GM19238 (cell line): ENCODE measurements around the gene SLC6A13.
"Not testable (repeated sequence)": the region's sequence is repeated elsewhere in the genome, so short reads cannot be mapped to it uniquely, and the experiment has no call there.

ENCODE experiments used
- DNase-seq: peaks from one replicate; pipeline ENCODE4 v3.0.0; 2011; ENCODE audit warnings: low spot score; ENCODE audit not compliant: insufficient read length

SLC6A13 gene

DNA sequence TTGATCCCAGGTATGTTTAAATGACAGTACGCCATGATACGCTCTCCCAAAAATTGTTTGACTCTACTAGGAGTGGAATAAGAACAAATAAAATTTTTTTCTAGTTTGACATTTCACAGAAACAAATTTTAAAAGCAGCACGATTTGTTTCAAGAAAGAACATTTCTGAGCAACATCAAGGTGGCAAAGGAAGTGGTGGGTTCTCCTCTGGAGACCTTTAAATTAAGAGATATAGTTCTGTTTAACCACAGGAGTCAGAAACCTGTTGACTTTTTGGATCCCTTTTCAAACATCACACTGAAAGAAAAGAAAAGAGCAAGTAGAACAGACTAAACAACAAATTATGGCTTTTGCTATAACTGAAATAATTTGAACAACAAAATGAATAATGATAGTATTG is 2.5 kb upstream of the SLC6A13 start:
- DNase-seq = no peak

DNA sequence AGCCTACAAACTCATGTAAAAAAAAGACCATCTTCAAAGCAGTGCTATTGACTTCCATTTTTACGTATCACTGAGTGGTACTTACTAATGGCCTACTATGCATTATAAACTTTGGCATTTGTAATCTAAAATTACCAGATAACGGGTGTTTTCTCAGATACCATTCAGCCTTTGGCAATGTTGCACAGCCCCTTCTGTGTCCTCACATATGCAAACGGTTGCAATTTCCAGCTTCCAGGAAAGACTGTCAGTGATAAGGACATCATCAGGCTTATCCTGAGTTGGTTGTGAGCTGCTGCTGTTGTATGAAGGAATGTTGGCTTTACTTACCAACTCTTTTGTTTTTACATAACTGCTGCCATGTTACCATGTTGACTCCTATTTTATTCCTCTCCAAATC is 1.6 kb upstream of the SLC6A13 start:
- DNase-seq = no peak

DNA sequence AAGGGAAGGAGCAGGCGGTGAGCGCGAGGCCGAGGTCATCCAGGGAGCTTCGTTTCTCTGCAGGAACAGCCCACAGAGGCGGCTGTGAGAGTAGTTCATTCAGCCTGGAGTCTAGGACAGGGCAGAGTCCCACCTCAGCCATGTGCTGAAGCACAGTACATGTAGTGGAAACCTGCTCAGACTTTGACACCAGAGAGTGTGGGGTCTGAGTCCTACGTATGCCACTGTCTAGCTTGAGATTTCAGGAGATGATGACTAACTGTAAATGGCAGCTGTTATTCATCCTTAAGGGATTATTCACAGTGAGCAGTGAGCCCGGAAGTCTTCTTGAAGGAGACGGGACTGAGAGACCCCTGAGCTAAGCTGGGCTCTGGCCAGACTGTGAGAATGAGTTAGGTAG is 938 bp upstream of the SLC6A13 start:
- DNase-seq = no peak

DNA sequence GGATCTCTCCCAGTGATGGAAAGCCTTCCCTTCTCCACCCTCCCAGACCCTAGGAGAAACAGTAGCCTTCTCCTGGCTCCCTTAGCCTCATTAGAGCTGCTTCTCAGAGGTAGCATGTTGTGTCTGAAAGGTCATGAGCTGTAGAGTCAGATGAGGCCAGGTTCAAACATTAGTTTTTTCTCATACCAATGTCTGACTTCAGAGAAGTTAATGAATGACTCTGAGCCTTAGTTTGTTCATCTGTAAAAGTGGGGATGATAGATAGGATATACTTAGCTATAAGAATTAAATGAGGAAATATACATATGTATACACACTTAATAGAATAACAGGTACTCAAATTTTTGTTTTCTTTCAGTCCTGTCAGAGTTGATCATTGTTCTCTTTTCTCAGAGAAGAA is 523 bp downstream of the SLC6A13 start:
- no peak for DNase-seq

DNA sequence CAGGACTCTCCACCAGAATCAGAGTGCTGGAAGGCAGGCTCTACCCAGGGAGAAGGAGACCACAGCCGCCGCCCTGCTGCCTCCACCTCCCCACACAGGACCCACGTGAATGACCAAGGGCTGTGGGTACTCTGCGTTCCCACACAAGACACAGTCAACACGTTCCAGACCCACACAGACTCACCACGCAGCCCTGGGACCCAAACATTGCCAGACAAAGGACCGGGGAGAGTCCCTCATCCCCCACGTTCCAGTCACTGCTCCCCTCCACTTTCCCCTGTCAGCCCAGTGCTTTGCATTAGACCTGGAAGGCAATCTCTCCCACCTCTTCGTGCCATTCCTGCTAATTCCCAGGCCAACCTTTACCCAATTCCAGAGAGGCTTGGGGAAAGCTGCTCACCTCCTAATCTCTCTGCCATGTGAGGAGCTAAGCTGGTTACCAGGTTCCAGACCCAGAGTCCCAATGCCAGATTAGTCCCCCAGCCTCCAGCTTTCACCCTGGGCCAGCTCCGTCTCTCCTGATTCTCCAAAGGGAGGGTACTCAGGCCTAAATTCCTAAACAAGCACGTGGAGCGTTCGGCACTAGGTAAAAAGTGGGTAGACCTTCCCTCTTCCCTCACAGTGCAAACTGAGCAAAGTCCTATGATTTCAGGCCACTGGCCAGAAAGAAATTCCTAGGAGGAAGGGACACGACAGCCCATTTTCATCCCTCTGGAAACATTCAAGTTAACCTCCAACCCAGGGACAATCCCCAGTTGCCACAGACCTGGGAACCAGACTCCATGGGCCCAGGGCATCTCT is 4.9 kb downstream of the SLC6A13 start:
- DNase-seq = no peak

DNA sequence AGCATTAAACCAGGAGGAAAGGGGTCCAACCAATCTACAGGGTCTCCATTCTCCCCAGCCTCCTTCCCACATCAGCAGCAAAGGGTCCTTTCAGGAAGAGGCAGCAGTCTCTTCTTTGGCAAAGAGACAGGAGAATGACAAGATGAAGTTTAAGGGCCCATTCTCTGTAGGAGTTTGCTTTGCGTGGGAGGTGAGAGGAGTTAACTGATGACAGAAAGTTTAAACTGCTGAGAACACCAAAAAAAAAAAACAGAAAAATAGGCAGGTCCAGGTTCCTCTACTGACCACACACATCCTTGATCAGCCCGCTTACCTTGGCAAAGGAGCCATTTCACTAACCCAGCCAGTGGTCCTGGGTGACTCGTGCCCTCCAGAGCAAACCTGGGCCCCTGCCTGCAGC is 5.7 kb downstream of the SLC6A13 start:
- no peak for DNase-seq

DNA sequence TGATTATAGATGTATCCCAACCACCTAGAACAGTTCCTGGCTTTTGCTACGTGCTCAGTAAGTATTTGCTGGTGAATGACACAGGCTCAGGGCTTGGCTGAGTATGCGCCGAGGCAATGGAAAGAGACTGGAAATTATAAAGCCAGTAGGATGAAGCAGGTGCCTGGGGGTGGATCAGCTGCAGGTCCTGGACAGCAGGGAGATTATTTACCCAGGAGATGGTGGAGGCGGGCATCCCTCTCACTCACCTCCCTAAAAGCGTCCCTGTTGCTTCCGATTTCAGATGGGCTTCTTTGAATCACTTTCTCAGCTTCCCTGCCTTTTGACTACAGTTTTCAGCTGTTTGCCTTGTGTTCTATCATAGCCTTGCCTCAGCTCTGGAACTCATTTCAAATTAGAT is 6.4 kb downstream of the SLC6A13 start:
- no peak for DNase-seq

DNA sequence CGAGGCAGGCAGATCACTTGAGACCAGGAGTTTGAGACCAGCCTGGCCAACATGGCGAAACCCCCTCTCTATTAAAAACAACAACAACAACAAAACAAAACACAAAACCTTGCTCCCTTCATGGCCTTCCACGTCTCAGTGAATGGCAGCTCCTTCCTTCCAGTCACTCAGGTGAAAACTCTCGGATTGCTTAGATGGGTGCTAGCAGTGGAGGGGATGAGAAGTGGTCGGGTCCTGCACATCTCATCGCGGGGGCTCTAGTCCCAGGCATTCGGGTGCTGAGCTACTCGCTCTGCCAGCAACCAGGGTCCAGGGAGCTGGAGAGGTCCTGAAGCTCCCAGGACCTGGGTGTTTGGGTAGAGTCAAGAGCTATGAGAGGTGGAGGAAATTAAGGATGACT is 7.7 kb downstream of the SLC6A13 start:
- no peak for DNase-seq

DNA sequence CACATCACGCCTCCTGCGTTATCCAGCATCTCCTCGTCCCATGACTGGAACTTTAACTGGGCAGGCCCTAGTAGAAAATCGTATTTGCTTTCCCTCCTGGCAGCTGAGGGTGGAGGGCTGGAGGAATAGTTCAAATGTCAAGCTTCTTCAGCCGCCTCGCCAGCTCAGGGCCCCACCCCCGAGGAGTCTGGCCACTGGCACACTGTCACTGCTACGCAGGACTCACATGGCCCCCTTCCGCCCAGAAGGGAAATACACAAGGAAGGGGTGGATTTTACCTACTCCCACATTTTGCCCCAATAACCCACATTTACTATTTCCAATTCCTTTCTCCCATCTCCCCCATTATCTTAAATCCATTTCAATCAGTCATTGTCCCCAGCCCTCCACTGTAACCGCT is 8.6 kb downstream of the SLC6A13 start:
- DNase-seq = no peak

DNA sequence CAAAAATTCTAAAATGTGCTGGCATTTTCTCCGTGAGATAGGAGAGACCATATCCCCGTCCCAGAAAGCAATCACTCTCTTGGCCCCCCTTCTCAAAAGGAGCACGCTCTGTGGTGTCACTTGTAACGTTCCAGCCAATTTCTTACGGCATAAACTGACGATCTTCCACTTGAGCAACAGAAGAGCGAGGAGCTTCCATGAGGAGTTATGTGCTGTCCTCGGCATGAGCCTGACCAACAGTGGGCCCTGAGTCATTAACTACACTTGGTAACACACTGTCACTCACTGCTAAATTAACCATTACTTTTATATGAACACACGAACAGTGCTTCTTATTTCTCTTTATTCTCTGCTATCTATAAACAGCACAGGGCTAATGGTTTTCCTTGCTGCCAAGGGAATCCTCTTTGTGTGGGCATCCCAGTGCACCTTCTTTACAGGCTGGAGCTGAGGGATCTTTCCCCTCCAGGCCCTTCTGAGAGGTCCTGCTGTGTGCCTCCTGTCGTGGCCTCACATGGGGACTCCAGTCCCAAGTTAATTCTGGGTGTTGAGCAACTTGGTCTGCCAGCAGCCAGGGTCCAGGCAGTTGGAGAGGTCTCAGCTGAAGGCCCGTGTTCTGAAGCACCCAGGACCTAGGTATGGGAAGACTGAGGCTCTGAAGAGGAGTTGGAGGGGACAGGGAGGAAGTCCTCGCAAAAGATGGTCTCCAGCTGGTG is 9.4 kb downstream of the SLC6A13 start:
- DNase-seq = no peak

DNA sequence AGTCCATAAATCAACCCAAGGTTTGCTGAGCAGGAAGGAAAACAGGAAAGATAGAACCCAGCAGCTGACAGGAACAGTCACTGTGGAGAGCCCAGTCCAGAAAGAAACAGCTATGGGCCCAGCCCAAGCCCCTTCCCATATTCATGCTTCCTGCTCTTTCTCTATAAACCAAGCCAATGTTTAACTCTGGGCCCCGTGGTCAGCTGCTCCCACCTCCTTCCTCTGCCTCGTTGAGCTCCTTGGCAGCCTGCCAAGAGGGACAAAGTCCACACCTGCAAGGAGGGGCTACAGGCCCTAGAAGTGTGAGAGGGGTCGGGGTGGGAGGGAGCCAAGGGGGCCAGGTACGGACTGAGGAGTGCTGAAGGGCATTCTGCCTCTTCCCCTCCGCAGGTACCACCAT is 10.0 kb downstream of the SLC6A13 start:
- DNase-seq = no peak

DNA sequence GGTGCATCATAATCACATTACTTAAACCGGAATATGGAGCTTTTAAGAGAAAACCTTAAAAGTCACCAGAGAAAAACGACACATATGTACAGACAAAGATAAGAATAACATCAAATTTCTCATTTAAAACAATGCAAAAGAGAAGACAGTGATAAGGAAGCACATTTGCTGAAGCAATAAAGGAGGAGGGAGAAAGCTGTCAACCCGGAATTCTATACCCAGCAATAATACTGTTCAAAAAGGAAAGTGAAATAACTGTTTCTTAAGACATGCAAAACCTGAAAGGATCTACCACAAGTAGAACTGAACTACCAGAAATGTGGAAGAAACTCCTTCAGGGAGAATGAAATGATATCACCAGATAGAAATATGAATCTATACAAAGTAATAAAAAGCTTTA is 15.4 kb downstream of the SLC6A13 start:
- DNase-seq = no peak

DNA sequence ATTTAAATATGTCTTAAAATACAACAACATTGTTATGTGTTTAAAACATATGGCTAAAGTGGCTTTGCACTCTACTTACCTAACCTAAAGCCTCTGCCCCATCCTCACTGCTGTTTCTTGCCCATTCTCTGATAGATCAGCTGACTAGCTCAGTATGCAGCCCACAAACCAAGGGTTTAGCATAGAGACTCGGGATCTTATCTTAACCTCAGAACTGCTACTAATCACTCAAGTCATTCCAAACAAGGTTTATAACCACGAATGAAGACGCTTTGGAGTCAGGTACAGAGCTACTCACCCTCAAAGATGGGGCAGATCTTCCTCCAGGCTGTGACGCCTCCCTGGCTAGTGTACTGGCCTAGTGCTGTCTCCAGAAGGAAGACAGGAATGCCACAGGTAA is 19.3 kb downstream of the SLC6A13 start:
- no peak for DNase-seq

DNA sequence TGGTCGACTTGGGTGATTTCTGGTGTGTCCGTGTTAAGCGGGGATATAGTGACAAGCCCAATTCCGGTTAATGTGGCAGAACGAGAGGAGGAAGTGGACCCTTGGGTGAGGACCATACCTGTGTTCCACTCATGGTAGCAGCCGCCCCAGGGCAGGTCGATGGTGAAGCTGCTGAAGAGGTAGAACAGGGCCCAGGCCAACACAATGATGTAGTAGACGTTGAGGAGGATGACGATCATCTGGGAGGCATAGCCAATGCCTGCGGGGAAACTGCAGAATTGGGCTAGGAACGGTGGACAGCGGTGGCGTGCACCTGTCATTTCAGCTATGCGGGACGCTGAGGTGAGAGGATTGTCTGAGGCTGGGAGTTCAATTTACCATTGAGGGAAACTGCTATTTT is 20.1 kb downstream of the SLC6A13 start:
- DNase-seq = no peak

DNA sequence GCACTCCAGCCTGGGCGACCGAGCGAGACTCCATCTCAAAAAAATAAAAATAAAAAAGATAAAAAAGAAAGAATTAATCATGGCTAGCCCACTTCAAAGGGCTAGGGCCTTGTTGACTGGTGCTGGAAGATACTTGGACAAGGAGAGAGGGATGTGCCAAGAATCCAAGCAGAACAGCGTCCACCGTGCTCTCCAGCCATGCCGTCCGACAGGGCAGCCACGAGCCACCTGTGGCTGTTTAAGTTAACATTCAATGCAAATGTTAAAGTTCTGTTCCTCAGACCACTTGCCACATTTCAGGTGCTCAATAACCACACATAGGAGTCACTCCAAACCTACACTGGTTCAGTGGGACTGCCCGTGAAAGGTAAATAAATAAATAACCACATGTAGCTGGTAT is 21.4 kb downstream of the SLC6A13 start:
- DNase-seq = no peak

DNA sequence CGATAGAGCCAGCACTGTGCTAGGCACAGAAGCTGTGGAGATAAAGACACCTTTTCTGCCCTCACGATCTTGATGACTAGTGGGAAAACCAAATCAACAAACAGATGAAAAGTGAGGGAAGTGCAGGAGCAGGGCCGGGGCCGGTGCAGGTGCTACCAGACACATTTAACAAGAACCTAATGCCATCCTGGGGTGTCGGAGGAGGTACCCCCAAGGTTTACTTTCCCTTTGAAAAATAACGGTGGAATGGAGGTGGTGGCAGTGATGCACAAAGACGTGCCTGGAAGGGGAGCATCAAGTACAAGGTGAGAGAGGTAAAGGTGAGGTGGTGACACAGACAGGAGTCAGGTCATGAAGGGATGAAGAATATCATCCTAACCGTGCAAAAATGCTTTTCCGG is 22.1 kb downstream of the SLC6A13 start:
- DNase-seq = no peak

DNA sequence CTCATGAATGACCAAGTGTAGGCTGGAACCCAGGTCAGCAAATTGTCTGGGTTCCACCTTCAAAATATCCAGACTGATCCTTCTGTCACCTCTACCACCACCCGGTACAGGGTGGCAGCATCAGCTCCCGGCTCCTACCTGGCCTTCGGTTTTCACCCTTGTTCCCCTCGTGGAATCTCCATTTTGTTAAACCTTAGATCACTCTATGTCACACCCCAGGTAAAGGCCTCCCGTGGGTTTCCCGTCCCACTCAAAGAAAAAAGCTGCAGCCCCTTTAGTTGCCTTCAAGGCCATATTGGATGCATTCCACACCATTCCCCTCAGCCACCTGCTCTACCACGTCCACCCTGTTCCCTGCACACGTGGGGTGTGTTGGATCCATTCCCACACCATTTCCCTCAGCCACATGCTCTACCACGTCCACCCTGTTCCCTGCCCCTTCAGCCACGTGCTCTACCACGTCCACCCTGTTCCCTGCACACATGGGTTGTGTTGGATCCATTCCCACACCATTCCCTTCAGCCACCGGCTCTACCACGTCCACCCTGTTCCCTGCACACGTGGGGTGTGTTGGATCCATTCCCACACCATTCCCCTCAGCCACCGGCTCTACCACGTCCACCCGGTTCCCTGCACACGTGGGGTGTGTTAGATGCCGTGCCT is 23.8 kb downstream of the SLC6A13 start:
- DNase-seq = no peak

DNA sequence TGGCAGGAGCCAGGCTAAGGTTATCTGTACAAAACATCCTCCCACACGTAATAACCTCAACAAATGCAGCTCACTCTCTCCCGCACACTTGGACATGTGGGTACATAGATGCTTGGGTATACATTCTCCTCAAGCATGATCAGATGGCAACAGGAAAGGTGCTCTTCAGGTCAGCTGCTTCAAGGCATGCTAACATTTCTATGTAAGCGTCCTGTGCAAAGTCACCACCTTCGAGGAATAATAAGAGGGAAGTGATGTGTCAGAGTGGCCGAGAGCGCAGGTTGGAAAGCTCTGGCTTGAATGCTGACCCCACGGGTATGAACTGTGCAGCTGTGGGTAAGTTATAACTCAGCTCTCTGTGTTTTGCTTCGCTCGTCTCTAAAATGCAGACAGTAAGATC is 24.5 kb downstream of the SLC6A13 start:
- DNase-seq = no peak

DNA sequence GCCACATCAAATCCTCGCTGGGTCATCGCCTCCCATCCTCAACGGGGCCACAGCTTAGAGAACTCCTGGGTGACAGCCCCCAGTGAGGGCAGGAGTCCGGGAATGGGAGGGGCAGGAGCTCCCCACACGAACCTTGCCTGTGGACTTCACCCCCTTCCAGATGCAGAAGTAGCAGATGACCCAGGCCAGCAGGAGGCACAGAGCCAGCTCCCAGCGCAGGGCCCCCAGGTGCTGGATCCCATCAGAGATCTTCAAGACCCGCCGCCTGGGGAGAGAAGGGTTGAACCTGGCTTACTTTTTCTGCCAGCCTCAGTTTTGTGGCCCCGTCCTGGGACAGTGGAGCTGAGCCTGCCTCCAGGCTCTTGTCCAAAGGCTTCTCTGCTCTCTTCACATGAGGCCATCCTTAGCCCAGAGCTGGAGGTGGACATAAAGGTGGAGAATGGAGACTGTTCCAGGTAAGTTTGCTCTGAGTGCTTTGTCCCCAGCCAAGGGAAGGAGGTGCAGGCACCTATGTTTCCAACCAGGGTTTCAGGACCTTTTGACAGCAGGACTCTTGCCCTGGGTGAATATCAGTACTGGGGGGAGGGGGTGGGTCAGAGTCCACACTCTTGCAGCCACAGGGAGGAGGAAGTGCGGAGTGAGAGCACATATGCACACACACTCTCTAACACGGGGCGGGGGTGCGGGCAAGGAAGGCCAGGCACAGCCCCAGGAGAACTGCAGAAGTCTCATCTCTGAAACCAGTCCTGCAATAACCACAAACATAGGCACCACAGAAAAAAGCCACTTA is 25.4 kb downstream of the SLC6A13 start:
- DNase-seq = no peak

DNA sequence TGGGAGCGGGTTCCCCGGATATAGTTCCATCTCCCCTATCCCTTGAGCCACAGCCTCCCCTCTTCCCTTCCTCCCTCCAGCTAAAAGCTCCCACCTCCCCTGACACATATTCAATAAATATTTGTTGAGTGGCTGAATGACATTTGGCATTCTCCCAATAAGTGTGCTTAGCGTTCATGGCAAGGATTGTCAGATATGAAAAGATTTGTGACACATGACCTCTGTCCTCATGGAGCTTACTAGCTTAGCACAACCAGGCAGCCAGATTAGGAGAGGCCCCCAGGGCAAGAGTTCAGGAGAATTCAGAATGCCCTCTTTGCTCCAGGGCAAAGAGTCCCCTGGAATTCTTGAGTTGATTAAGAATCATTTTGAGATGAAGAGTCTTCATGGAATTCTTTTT is 26.2 kb downstream of the SLC6A13 start:
- no peak for DNase-seq

DNA sequence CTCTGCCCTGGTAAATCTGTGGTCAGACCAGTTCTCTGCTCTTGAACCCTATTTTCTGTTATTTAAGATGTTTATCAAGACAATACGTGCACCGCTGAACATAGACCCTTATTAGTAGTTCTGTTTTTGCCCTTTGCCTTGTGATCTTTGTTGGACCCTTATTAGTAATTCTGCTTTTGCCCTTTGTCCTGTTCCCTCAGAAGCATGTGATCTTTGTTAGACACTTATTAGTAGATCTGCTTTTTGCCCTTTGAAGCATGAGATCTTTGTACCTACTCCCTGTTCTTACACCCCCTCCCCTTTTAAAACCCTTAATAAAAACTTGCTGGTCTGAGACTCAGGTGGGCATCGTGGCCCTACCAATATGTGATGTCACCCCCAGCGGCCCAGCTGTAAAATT is 26.7 kb downstream of the SLC6A13 start:
- not testable (repeated sequence) for DNase-seq

DNA sequence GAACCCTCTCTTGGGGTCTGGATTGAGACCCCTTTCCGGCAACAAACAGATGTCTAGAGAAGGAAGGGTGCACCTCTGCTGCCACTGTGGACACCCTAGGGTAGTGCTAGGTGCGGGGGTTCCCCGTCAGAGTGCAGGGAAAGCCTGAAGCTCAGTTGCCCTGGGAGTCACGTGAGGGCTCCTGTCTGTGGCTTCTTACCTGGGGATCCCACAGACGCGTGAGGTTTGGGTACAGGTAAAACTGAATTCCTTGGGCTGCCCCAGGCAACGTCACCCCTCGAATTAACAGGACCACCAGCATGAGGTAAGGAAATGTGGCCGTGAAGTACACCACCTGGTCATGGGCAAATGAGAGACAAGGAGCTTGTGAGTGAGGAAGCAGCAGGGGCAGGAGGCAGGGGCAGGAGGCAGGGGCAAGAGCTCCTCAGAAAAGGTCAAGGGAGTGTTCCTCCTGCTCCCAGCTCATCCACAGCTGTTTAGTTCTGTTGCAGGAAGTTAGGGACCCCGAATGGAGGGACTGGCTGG is 27.7 kb downstream of the SLC6A13 start:
- no peak for DNase-seq
